ENCODE data around the gene ZDBF2. TPM values are rescaled to one million over a fixed set of nuclear protein-coding genes. Genes with fewer than 3 reads are reported as not detected.

The ZDBF2 gene
- total RNA-seq, 1 experiment from 2014 or later: not detected

GRCh38 chr2:206253125-206253776 is 21.2 kb upstream of the ZDBF2 start:
- CTCF ChIA-PET: no interaction called here
- no peak for TF ChIP-seq CTCF (IDR thresholded peaks at IDR 0.05; ENCODE audit: unreplicated experiment)
- no peak for DNase-seq
- H3K36me3 Mint-ChIP-seq (ENCODE audit: insufficient read depth, unreplicated experiment): peaks cover 7% of the 10 kb centered on the region
- H3K4me3 Mint-ChIP-seq (ENCODE audit: low read depth, unreplicated experiment): no peak overlapping the region
- no TSS peak for BruUV-seq (replicated peaks)
- H3K9me3 Mint-ChIP-seq (ENCODE audit: low read depth, unreplicated experiment): peaks cover 6% of the 10 kb centered on the region
- intact Hi-C loops (cut with micrococcal nuclease; ENCODE audit: unreplicated experiment): no loop called here
- peaks cover 37% of the 10 kb centered on the region for H3K27me3 Mint-ChIP-seq (ENCODE audit: unreplicated experiment)
- H3K27ac Mint-ChIP-seq (ENCODE audit: unreplicated experiment): no peak overlapping the region
- H3K4me1 Mint-ChIP-seq (ENCODE audit: low read depth, unreplicated experiment): peaks cover 12% of the 10 kb centered on the region

- CTCF ChIA-PET: interaction anchor here (0.7 kb wide), 1 partner anchor 1160 kb away, joined by 3 read pairs; no protein-coding TSS in a partner anchor
- Mint-ChIP-seq H3K36me3 (ENCODE audit: insufficient read depth, unreplicated experiment) (peaks cover 7% of the 10 kb centered on the region), H3K4me1 (ENCODE audit: low read depth, unreplicated experiment) (peaks cover 12% of the 10 kb centered on the region), H3K9me3 (ENCODE audit: low read depth, unreplicated experiment) (peaks cover 6% of the 10 kb centered on the region), H3K27me3 (ENCODE audit: unreplicated experiment) (peaks cover 39% of the 10 kb centered on the region), H3K4me3 (ENCODE audit: low read depth, unreplicated experiment) (no peak overlapping the region), H3K27ac (ENCODE audit: unreplicated experiment) (no peak overlapping the region)
- TF ChIP-seq CTCF (IDR thresholded peaks at IDR 0.05; ENCODE audit: unreplicated experiment): no peak
- no TSS peak for BruUV-seq (replicated peaks)
- intact Hi-C loops (cut with micrococcal nuclease; ENCODE audit: unreplicated experiment): no loop called here
- DNase-seq: no peak
These were observed 20.7 kb upstream of the ZDBF2 start for GRCh38 chr2:206253777-206254166.

GRCh38 chr2:206255003-206255402 is 19.5 kb upstream of the ZDBF2 start:
- no TSS peak for BruUV-seq (replicated peaks)
- H3K9me3 Mint-ChIP-seq (ENCODE audit: low read depth, unreplicated experiment): peaks cover 6% of the 10 kb centered on the region
- intact Hi-C loops (cut with micrococcal nuclease; ENCODE audit: unreplicated experiment): no loop called here
- no peak overlapping the region for H3K27ac Mint-ChIP-seq (ENCODE audit: unreplicated experiment)
- peaks cover 14% of the 10 kb centered on the region for H3K4me1 Mint-ChIP-seq (ENCODE audit: low read depth, unreplicated experiment)
- no peak for TF ChIP-seq CTCF (IDR thresholded peaks at IDR 0.05; ENCODE audit: unreplicated experiment)
- DNase-seq: no peak
- H3K36me3 Mint-ChIP-seq (ENCODE audit: insufficient read depth, unreplicated experiment): peaks cover 4% of the 10 kb centered on the region
- CTCF ChIA-PET: interaction anchor here (0.7 kb wide), 2 partner anchors 42 to 486 kb away, joined by 3 read pairs; no protein-coding TSS in a partner anchor
- peaks cover 48% of the 10 kb centered on the region for H3K27me3 Mint-ChIP-seq (ENCODE audit: unreplicated experiment)
- no peak overlapping the region for H3K4me3 Mint-ChIP-seq (ENCODE audit: low read depth, unreplicated experiment)

- H3K9me3 Mint-ChIP-seq (ENCODE audit: low read depth, unreplicated experiment): peaks cover 3% of the 10 kb centered on the region
- CTCF ChIA-PET: interaction anchor here (0.6 kb wide), 1 partner anchor 552 kb away, joined by 4 read pairs; no protein-coding TSS in a partner anchor
- intact Hi-C loops (cut with micrococcal nuclease; ENCODE audit: unreplicated experiment): no loop called here
- no peak for TF ChIP-seq CTCF (IDR thresholded peaks at IDR 0.05; ENCODE audit: unreplicated experiment)
- H3K4me1 Mint-ChIP-seq (ENCODE audit: low read depth, unreplicated experiment): peaks cover 16% of the 10 kb centered on the region
- no TSS peak for BruUV-seq (replicated peaks)
- H3K27ac Mint-ChIP-seq (ENCODE audit: unreplicated experiment): no peak overlapping the region
- no peak overlapping the region for H3K4me3 Mint-ChIP-seq (ENCODE audit: low read depth, unreplicated experiment)
- DNase-seq: no peak
- H3K27me3 Mint-ChIP-seq (ENCODE audit: unreplicated experiment): peaks cover 59% of the 10 kb centered on the region
- no peaks in the 10 kb centered on the region for H3K36me3 Mint-ChIP-seq (ENCODE audit: insufficient read depth, unreplicated experiment)
These were observed 17.7 kb upstream of the ZDBF2 start for GRCh38 chr2:206256706-206257205.
